ENCODE data around the gene POLE2. TPM values are rescaled to one million over a fixed set of nuclear protein-coding genes. Genes with fewer than 3 reads are reported as not detected.

The POLE2 gene
- total RNA-seq, 1 donor from 2014 or later, result 26.8 TPM

- H3K36me3 Mint-ChIP-seq (ENCODE audit: low read depth), result peaks cover 18% of the 10 kb centered on the region
- TF ChIP-seq CTCF (conservative IDR thresholded peaks at IDR 0.05), result no peak
- H3K4me3 Mint-ChIP-seq, result peak overlapping the region; percentile 73
- peaks cover 29% of the 10 kb centered on the region for H3K4me1 Mint-ChIP-seq
- no peak for DNase-seq (ENCODE audit: low read depth, low spot score)
- H3K9me3 Mint-ChIP-seq, result no peaks in the 10 kb centered on the region
- H3K27me3 Mint-ChIP-seq (ENCODE audit: low read depth), result no peaks in the 10 kb centered on the region
- no peak overlapping the region for H3K27ac Mint-ChIP-seq (ENCODE audit: unreplicated experiment)
Observed at GRCh38 chr14:49636866-49637265, 51.1 kb downstream of the POLE2 start.

- Mint-ChIP-seq H3K4me3 (peak within 1 kb of the TSS; percentile 98), H3K36me3 (ENCODE audit: low read depth) (peaks cover 15% of the 10 kb centered on the region), H3K4me1 (peaks cover 41% of the 10 kb centered on the region), H3K27me3 (ENCODE audit: low read depth) (no peaks in the 10 kb centered on the region), H3K9me3 (no peaks in the 10 kb centered on the region), H3K27ac (ENCODE audit: unreplicated experiment) (peak within 1 kb of the TSS; percentile 98)
- no peak for TF ChIP-seq CTCF (conservative IDR thresholded peaks at IDR 0.05)
- DNase-seq (ENCODE audit: low read depth, low spot score), result peak; percentile 48
Observed at GRCh38 chr14:49634547-49635334, 53.3 kb downstream of the POLE2 start, which contains the start of gene DNAAF2. Gene DNAAF2 (minus strand): TSS chr14:49635244. CDS start chr14:49635149, 95 bp downstream.

- TF ChIP-seq CTCF (conservative IDR thresholded peaks at IDR 0.05), result peak; percentile 87
- no peaks in the 10 kb centered on the region for H3K9me3 Mint-ChIP-seq
- H3K4me3 Mint-ChIP-seq, result peak overlapping the region; percentile 98
- H3K36me3 Mint-ChIP-seq (ENCODE audit: low read depth), result peaks cover 15% of the 10 kb centered on the region
- H3K27ac Mint-ChIP-seq (ENCODE audit: unreplicated experiment), result peak overlapping the region; percentile 100
- H3K27me3 Mint-ChIP-seq (ENCODE audit: low read depth), result no peaks in the 10 kb centered on the region
- peak; percentile 93 for DNase-seq (ENCODE audit: low read depth, low spot score)
- H3K4me1 Mint-ChIP-seq, result peaks cover 40% of the 10 kb centered on the region
Observed at GRCh38 chr14:49633640-49634546, 54.1 kb downstream of the POLE2 start.

GRCh38 chr14:49623941-49624839 is 63.8 kb downstream of the POLE2 start:
- Mint-ChIP-seq H3K9me3 (no peaks in the 10 kb centered on the region), H3K27me3 (ENCODE audit: low read depth) (no peaks in the 10 kb centered on the region), H3K27ac (ENCODE audit: unreplicated experiment) (no peak overlapping the region), H3K4me1 (peaks cover 36% of the 10 kb centered on the region), H3K36me3 (ENCODE audit: low read depth) (peaks cover 13% of the 10 kb centered on the region), H3K4me3 (peak overlapping the region; percentile 70)
- TF ChIP-seq CTCF (conservative IDR thresholded peaks at IDR 0.05), result no peak
- no peak for DNase-seq (ENCODE audit: low read depth, low spot score)

- H3K4me1 Mint-ChIP-seq, result peaks cover 39% of the 10 kb centered on the region
- H3K9me3 Mint-ChIP-seq, result no peaks in the 10 kb centered on the region
- no peak overlapping the region for H3K27ac Mint-ChIP-seq (ENCODE audit: unreplicated experiment)
- TF ChIP-seq CTCF (conservative IDR thresholded peaks at IDR 0.05), result no peak
- H3K4me3 Mint-ChIP-seq, result peak overlapping the region; percentile 70
- DNase-seq (ENCODE audit: low read depth, low spot score), result no peak
- peaks cover 17% of the 10 kb centered on the region for H3K36me3 Mint-ChIP-seq (ENCODE audit: low read depth)
- no peaks in the 10 kb centered on the region for H3K27me3 Mint-ChIP-seq (ENCODE audit: low read depth)
Observed at GRCh38 chr14:49623387-49623786, 64.6 kb downstream of the POLE2 start.
